ENCODE data around the gene TAF4.

- TF ChIP-seq CTCF (IDR thresholded peaks at IDR 0.05; ENCODE audit: low read length) (no peak), EZH2 (optimal IDR thresholded peaks at IDR 0.05; ENCODE audit: low read depth, low read length) (no peak)
Measured at GRCh38 chr20:62088258-62089127, 22.8 kb upstream of the TAF4 start.
